ENCODE results near the gene PER2.

DNA sequence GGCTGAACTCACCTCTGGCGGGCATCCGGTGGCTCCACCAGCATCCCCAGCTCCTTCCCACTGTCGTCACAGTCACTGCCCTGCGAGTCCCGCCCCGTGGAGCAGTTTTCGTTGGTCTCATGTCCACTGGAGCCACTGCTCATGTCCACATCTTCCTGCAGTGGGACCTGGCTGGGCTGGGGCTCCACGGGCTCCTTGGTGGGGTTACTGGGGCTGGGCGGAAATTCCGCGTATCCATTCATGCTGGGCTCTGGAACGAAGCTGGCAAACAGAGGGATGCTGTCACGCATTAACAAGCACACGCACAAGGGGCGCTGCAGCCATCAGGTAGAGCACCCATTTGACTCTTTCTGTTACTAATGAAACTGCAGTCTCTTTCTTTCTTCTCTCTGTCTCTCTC lies 10.7 kb downstream of the PER2 start:
- TF ChIP-seq, protein P1, sequence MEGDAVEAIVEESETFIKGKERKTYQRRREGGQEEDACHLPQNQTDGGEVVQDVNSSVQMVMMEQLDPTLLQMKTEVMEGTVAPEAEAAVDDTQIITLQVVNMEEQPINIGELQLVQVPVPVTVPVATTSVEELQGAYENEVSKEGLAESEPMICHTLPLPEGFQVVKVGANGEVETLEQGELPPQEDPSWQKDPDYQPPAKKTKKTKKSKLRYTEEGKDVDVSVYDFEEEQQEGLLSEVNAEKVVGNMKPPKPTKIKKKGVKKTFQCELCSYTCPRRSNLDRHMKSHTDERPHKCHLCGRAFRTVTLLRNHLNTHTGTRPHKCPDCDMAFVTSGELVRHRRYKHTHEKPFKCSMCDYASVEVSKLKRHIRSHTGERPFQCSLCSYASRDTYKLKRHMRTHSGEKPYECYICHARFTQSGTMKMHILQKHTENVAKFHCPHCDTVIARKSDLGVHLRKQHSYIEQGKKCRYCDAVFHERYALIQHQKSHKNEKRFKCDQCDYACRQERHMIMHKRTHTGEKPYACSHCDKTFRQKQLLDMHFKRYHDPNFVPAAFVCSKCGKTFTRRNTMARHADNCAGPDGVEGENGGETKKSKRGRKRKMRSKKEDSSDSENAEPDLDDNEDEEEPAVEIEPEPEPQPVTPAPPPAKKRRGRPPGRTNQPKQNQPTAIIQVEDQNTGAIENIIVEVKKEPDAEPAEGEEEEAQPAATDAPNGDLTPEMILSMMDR (IDR thresholded peaks at IDR 0.05) = no peak
- TF ChIP-seq EZH2 (IDR thresholded peaks at IDR 0.05; ENCODE audit: borderline replicate concordance, insufficient read depth, low read depth, low read length, poor library complexity, severe bottlenecking) = no peak

Data from B cell (primary cell).